GM18909 (cell line): ENCODE results near the gene MYO1E.
"Not testable (repeated sequence)": the region's sequence is repeated elsewhere in the genome, so short reads cannot be mapped to it uniquely, and the experiment has no call there.

Source experiments
- ATAC-seq: cut with Tn5 transposase; IDR thresholded peaks from one replicate; pipeline ENCODE4 v1.9.1; 2021; ENCODE audit warnings: mild to moderate bottlenecking; ENCODE audit not compliant: unreplicated experiment, poor library complexity

Gene MYO1E

DNA sequence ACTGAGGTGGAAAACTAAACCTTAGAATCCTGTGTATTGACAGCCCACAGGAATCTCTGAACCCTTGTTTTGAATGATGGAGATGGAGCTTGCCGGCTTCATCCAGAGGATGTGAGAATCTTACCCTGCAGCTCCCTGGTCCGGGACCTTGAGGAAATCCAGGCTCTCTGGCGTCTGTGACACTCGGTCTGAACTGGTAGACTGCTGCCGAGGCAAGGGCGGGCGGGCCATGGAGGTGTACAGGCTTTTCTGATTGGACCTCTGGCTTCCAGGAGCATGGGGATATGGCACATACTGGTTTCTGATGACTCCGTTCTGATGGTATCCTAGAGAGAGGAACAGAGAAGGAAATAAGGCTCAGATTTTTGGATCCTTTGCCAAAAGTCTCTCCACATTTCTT lies 219.2 kb downstream of the MYO1E start:
- no peak for ATAC-seq

DNA sequence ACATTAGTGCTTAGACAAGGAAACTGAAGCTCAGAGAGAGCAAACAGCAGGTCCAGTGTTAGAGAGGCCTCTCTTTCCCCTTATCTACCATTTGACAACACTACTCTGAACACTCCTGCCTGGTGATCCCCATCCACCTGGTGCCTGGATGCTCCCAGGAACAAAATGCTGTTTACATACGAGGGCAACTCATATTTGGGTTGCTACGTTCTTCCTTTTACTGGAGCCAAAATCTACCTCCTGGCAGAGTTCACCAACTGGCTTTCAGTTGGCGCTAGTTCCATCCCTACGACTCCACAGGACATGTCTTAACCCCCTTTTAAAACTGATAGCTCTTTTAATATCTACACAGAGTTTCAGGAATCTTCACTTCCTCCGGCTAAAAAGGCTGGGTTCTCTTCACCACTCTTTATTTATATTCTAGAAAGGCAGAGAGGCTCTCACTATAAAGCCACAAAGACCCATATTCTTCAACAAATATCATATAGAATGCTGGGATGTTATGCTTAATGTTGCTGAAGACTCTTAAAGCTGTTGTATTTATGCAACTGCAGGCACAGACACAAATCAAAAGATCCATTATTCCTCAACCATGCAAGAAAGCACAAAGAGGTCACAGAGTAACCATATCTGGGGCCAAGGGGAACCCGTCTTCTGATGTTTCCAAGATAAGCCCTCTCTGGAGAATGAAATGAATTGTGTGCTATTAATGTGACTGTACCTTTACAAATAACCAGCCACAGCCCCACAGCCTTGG lies 219.8 kb downstream of the MYO1E start:
- ATAC-seq = no peak

DNA sequence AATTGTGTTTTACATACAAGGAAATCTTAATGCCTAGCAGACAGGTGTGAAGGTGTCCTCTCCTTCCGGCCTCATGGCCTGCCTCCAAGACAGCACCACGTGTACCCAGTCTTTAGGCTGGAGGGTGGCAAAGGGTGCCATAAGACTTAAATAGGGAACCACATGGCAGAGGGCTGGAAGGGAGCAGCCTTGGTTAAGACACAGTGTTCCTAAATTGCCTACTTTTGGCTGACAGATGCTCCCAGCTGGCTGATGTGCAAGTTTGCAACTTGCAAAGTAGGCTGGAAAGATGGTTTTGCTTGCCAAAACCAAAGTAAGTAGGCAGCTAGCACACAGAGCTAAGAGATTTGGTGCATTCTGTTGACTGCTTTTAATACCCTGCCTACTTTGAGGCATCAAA lies 222.5 kb downstream of the MYO1E start:
- ATAC-seq = no peak

DNA sequence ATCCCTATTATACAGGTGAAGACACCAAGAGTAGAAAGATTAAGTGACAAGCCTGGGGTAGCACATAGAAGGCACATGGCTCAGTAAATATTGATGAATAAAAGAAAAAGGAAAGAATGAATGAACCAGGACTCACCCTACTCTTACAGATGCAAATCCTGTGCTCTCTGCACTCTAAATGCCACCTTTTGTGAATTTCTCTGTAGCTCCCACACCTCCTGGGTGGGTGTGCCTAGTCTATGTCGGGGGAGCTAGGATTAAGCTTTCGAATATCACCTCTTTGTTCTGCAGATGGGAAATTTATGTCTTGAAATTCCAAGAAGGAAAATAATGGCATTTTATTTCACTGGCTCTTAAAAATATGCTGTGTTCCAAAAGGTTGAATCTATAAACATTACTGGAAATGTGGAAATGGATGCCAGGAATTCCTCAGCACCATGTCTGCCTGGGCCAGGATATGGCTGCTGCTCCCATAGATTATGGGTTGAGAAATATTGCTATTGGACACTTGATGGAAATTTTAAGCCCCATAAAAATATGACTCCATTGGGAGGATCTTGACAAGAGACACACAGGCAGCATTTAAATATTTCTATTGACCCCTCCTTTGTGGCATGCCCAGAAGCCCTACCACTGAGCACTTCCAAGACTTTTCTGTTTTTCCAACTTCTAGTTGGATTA lies 224.4 kb downstream of the MYO1E start:
- ATAC-seq = no peak

DNA sequence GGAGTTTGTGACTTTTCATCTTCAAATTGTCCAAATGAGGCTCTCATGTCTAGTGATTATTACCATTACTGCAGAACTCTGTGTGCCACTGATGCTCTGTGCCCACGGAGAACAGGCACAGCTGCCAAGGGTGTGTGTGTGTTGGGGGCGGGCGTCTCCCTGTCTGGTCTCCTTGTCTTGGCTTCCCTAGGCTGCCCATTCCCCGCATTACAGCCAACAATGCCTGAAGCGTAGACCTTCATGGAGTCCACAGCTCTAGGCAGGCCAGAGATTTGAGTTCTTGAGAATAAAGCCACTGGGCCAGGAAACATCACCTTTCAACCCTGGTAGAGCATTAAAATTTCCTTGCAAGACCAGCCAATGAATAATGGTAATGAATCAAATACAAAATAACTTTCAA lies 225.0 kb downstream of the MYO1E start:
- ATAC-seq = no peak

DNA sequence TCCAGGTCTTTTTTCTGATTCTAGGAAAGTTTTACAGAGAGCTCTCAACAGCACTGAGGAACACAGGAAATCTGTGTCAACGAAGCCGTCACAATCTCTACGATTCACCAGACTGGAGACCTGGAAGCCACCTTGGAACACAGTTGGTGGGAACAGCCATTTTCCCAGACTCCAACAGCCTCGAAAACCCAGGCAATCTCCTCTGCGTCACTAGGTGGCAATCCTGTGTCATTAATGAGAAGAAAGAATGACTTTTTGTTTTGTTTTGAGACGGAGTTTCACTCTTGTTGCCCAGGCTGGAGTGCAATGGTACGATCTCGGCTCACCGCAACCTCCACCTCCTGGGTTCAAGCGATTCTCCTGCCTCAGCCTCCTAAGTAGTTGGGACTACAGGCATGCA lies 228.1 kb downstream of the MYO1E start:
- ATAC-seq = not testable (repeated sequence)

DNA sequence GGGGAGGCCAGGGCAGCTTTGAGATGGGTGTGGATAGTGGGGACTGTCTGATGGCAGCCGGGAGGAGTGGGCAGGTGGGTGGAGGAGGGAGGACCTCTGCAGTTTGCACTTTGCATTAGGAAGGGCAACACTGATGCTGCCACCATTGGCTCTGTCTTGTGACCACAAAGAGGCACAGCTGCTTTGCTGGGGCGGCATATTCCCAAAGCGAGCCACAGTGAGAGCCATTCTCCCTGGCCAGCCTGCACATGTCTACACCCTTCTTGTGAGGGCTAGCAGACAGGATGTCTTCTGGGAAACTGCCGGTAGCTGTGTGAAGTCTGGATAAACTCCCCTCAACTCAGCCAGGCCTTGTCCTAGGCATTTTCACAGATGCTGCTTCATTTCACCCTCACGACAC lies 229.4 kb downstream of the MYO1E start:
- no peak for ATAC-seq

DNA sequence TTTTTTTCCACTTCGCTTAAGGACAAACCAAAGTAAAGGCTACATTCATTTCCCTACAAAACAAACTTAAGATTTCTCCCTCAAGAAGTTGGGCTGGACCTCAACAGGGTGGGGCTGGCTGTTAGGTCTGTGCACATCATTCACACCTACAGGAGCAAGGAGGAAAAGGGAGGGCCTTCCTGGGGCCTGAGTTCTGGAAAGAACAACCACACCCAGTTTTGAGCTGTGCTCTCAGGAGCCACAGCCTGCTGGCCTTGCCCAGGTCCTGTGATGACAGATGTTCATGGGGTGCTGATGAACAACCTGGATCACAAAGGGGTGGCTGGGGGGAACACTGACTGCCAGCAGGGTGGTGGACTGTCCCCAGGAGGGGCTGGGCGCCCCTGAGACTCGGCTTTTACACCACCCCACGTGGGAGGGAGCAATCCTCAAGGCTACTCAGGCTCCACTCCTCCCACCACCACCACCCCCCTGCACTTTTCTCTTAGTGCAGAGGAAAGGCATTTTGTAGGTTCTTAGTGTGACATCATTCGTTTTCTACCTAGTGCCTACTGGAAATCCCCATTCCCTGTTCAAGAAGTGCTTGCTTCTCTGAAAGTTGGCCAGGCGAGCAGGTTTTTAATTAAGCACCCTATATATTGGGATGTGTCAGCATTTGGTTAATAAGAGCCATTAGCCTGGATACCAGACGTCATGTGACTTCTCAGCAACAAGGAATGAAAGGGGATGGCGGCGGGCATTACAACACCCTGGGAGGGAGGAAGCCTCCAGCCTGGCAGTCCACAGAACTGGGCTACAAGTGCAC lies 232.0 kb downstream of the MYO1E start:
- ATAC-seq = no peak

DNA sequence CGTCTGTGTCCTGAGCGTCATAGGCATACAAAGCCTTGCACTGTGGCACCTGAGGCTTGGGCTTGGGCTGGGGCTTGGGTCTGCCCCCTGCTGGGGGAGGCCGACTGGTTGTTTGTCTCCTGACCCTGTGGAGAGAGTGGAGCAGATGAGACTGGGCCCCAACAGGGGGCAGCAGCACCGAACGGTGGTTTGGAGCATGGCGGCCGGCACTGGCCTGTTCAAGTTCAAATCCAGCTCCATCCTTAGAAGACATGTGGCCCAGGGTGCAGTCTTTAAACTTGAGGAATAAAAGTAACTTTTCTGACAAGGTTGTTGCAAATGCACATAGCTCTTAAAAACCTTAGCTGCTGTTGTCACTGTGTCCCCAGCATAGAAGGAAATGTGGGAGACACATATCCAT lies 234.4 kb downstream of the MYO1E start:
- ATAC-seq = peak; percentile 42

DNA sequence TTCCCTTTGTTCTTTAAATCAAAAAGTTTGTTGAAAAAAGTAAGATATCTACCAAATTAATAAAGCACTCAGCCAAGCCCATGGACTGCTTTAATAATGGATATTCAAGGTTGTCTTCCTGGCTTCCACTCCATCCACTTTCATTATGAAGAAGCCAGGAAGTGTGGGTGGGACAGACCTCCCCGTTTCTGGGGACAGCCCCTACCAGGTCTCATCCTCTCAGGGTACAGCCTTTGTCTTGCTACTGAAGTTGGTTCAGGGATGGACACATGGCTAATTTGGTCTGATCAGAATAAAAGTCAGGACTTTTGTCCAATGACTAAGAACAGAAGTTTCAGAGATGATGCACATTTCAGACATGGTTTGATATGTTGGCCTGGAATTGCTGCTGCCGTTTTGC lies 235.1 kb downstream of the MYO1E start:
- no peak for ATAC-seq

DNA sequence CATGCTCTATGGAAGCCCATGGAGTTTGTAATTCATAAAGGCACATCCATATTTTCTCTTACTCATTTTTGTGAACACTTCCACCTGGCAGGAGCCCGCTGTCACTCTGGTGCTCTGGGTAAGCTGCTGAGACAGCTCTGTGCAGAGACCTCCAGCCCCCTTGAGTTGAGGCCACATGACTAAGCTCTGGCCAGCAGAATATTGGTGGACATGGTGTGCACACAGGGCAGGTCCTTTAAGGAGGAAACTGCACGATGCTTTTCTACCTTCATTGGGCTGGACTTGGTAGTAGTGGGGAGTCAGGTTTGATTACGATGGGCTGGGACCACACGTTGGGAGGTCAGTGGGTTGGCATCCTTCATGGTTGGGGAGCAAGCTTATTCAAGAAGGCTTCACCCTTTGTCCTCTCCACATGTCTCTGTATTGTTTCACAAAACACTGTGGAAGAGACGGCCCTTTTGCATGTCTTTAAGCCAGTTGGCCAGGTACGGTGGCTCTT lies 238.7 kb downstream of the MYO1E start:
- ATAC-seq = no peak

DNA sequence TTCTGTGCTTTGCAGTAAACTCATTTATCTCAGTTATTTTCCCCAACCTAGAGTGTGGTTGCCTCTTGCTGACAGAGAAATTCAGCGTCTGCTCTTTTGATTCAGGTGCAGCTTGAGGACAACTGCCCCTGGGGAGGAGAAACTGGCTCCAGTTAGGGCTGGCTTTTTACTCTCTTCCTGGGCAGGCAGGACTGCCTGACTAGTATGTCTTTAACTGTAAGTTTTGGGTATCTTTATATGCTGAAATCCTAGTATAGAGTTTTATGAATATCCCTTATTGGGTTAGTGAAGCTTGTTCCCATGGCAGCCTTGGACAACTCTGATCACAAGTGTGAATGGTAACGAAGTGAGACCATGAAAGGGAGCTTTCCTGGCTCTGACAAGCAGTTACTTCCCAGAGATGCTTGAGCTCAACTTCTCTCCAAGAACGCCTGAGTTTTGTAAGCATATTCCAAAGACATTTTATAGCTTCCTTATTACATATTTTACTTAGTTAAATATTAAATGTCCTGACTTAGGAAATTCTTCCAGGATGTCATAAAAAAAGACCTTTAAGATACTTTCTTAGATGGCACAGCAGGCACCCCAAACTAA lies 240.6 kb downstream of the MYO1E start:
- no peak for ATAC-seq

DNA sequence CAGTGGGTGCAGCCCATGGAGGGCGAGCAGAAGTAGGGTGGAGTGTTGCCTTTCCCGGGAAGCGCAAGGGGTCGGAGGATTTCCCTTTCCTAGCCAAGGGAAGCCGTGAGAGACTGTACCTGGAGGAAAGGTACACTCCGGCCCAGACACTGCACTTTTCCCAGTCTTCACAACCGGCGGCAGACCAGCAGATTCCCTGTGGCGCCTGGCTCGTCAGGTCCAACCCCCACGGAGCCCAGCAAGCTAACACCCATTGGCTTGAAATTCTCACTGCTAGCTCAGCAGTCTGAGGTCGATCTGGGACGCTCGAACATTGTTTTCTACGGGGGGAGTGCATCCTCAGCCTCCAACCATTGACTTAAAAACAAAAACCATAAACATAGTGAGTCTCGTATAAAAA lies 241.2 kb downstream of the MYO1E start:
- ATAC-seq = no peak

DNA sequence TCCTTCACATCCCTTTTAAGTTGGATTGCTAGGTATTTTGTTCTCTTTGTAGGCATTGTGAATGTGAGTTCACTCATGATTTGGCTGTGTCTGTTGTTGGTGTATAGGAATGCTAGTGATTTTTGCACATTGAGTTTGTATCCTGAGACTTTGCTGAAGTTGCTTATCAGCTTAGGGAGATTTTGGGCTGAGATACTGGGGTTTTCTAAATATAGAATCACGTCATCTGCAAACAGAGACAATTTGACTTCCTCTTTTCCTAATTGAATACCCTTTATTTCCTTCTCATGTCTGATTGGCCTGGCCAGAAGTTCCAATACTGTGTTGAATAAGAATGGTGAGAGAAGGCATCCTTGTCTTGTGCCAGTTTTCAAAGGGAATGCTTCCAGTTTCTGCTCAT lies 245.4 kb downstream of the MYO1E start:
- not testable (repeated sequence) for ATAC-seq

DNA sequence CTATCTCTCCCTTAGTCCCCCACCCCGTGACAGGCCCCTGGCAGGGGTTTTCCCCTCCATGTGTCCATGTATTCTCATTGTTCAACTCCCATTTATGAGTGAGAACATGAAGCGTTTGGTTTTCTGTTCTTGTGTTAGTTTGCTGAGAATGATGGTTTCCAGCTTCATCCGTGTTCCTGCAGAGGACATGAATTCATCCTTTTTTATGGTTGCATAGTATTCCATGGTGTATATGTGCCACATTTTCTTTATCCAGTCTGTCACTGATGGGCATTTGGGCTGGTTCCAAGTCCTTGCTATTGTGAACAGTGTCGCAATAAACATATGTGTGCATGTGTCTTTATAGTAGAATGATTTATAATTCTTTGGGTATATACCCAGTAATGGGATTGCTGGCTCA lies 247.0 kb downstream of the MYO1E start:
- not testable (repeated sequence) for ATAC-seq

DNA sequence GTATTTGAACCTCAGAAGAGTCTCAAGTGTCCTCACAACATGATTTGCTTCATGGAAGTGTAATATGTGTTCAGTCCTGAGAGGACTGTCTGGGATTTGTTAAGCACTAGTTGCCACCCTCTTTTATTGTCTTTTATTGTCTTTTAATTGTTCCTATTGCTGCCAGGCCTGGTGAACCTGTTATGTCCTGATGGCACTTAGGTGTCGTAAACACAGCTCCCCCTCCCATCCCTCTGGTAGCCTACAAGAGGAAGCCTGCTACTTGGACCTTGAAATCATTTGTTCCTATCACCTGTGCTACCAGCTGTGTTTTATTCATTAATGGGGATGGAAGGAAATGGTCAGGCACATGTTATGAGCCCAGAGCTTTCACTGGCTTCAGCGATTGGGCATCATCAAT lies 248.4 kb downstream of the MYO1E start:
- ATAC-seq = no peak

DNA sequence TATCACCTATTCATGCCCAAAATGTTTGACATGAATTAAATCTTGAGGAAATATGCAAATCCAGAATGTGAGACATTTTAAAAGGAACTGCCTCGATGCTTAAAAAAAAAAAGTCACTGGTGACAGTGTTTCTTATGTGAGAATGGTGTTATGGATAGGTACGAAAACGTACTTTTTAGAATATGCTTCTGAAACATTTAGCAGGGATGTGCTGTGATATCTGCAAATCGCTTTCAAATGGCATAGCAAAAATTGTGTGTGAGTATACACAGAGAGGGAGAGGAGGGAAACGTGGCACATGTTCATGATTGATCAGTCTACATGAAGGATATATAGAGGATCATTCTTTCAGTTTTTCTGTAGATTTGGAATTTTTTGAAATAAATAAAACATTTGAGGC lies 251.7 kb downstream of the MYO1E start:
- no peak for ATAC-seq

DNA sequence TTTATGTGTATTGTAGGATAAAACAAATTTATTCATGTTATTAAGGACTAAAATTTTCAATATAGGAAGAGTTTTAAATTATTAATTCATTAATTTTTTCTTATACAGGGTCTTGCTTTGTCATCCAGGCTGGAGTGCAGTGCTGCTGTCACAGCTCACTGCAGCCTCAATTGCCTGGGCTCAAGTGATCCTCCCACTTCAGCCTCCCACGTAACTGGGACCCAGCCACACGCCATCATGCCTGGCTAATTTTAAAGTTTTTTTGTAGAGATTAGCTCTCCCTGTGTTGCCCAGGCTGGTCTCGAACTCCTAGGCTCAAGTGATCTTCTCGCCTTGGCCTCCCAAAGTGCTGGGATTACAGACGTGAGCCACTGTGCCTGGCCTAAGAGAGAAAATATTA lies 253.0 kb downstream of the MYO1E start:
- no peak for ATAC-seq

DNA sequence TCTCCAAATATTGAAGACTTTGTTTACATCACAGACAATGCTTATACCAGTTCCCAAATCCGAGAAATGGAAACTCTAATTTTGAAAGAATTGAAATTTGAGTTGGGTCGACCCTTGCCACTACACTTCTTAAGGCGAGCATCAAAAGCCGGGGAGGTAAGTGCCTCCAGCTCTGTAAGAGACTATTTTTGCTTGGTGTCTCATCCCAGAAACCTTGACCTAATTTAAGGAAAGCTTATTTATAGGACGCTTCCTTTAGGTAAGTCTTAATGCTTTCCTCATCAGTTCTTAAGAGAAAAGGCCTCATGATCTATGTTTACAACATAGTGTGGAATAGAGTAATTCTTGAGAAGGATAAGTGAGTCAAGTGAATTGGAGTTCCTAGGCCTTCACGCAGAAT lies 255.9 kb downstream of the MYO1E start:
- no peak for ATAC-seq

DNA sequence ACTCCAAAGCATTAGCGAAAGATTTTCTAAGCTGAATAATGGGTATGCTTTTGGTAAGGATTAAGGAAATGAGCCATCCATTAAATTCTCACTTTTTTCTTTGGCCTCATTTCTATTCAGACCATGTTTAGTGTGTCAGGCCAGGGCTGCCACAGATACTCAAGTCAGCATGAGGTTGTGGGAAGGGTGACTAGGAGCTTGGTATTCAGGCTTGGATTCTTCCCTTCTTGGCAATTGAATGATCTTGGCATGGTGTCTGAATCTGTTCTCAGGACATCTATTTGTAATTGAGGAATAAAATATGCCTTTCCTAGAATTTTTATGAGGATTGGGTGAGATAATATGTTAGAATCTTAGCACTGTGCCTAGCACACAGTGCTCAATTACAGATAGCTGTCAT lies 256.5 kb downstream of the MYO1E start:
- ATAC-seq = no peak

DNA sequence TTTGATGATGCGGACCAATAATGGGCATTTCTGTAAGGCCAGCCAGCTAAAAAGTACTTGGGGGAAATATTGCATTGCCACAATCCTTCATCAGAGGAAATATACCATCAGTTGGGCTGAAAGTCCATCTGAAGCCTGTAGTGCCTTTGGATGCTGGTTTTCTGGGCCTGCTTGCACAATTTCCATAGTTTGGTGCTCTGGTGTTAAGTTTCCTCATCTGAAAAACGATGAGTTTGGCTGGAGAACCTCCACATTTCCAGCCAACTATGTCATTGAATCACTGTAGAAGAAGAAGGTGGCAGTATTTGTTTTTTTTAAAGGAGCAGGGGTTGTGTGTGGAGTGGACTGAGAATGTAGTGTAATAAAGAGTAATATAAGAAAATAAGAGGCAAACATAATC lies 257.6 kb downstream of the MYO1E start:
- no peak for ATAC-seq
